Heart right ventricle (tissue), 16 donors: ENCODE measurements around the gene MESD. TPM values are rescaled to one million over a fixed set of nuclear protein-coding genes. Genes with fewer than 3 reads are reported as not detected.

Source experiments
- ATAC-seq, 8 donors: fragments of 200-7000 bp; cut with Tn5 transposase; one replicate each; pipeline ENCODE4 v1.9.1; 2020; ENCODE audit warnings: mild to moderate bottlenecking in 8 of 8, moderate library complexity in 8 of 8, moderate number of reproducible peaks in 1 of 8
- DNase-seq, 2 donors: peaks; one replicate each; pipeline ENCODE4 v3.0.0-alpha.2; 2020
- H3K27ac ChIP-seq, 10 donors: fragments of 200-600 bp; sonication (generic) in 2 of 10; one replicate each; pipeline versions ENCODE4 v1.5.0 to v1.8.0; 2020 to 2022; ENCODE audit warnings: mild to moderate bottlenecking in 3 of 10
- H3K27me3 ChIP-seq, 7 donors: fragments of 200-600 bp; one replicate each; pipeline ENCODE4 v1.8.0; 2021 to 2022; ENCODE audit warnings: mild to moderate bottlenecking in 2 of 7
- H3K36me3 ChIP-seq, 9 donors: fragments of 200-600 bp; sonication (generic) in 1 of 9; one replicate each; pipeline versions ENCODE4 v1.5.0 to v1.8.0; 2020 to 2022; ENCODE audit warnings: mild to moderate bottlenecking in 2 of 9
- H3K4me1 ChIP-seq, 9 donors: fragments of 200-600 bp; sonication (generic) in 1 of 9; one replicate each; pipeline versions ENCODE4 v1.5.0 to v1.8.0; 2020 to 2022; ENCODE audit warnings: mild to moderate bottlenecking in 4 of 9
- H3K4me3 ChIP-seq, 10 donors: fragments of 200-600 bp; sonication (generic) in 2 of 10; one replicate each; pipeline versions ENCODE4 v1.5.0 to v1.8.0; 2020 to 2022; ENCODE audit warnings: mild to moderate bottlenecking in 7 of 10, moderate library complexity in 2 of 10
- H3K9me3 ChIP-seq, 11 donors: fragments of 200-600 bp in 10 of 11; sonication (generic) in 2 of 11; one replicate each; pipeline versions ENCODE4 v1.5.0 to v1.8.0; 2013 to 2022; ENCODE audit warnings: mild to moderate bottlenecking in 2 of 11, control low read depth in 1 of 11, moderate library complexity in 1 of 11
- CTCF ChIP-seq, 9 donors: fragments of 200-600 bp; sonication (generic) in 2 of 9; IDR thresholded peaks; one replicate each; pipeline versions ENCODE4 v1.5.0 to v1.8.0; 2021 to 2022; ENCODE audit warnings: antibody characterized with exemption in 9 of 9, mild to moderate bottlenecking in 5 of 9, moderate library complexity in 1 of 9
- WGBS, 2 donors: extraction: QIAGEN DNeasy Blood & Tissue Kit; methylation state at CpG; one replicate each; pipeline ENCODE4 v1.1.7; 2013; ENCODE audit warnings: inconsistent platforms in 1 of 2; 5-methylcytosine and 5-hydroxymethylcytosine counted together
- intact Hi-C, 10 donors: fragments of 100-400 bp; cut with DNase I; formaldehyde crosslinking; loops; one replicate each; pipeline versions ENCODE4 v1.11.1 to v1.14.2; 2022
- polyA plus RNA-seq, 2 donors: library from polyadenylated mRNA; stranded (reverse); fragments of 200-250 nt; gene quantifications; one replicate each; pipeline ENCODE4 v1.2.3, GENCODE V29; 2013
- total RNA-seq, 10 donors: library from RNA; stranded (reverse); fragmentation: NEBNext Ultra II Directional in 3 of 10; extraction: Animal tissue kit (Norgen Biotek cat#: 25700) in 3 of 10; gene quantifications; one replicate each; pipeline versions ENCODE4 v1.2.1 to v1.2.4, GENCODE V29; 2021 to 2023
- donor health status: Arrhythmogenic right ventricular cardiomyopathy.
- donor health status: ischemic (EF 13 %, LVEDD 7.1; RV severe dilation, severe dysfunction).
- donor health status: healthy with polysubstance abuse.
- donor health status: DM: no; HTN: yes; CAD: no.
- donor health status: DM: no; HTN: no; CAD: no.
- donor health status: ischemic (EF 25% LVEDD 6.9; RV normal size, moderate dysfunction).
- donor health status: ischemic (EF 25% LVEDD 5.7; RV mildly dilated, moderate dysfunction).
- donor health status: healthy.
- donor health status: DM: yes; HTN: yes; CAD: no.
- donor health status: Ischemic cardiomyopathy.
- donor health status: ischemic (EF 35%, LVEDD 5.7; RV mildly dilated, moderate dysfunction).
- donor health status: nonischemic (EF 11% LVEDD 7.7; RV severe dilation, severe dysfunction).
- donor health status: DM: yes; HTN: yes; CAD: no.
- donor health status: PGD.
- donor health status: ischemic (EF 29% LVEDD 5.4; RV normal size, mild dysfunction).
- donor health status: nonischemic (EF 23%, LVEDD 6.1; RV moderate dilation, normal function).

MESD gene
- total and polyA plus RNA-seq, 12 donors = 11.1 to 17.6 (median 14.7) TPM

GRCh38 chr15:81008312-81008711, 18.7 kb upstream of the MESD start:
- no peak for TF ChIP-seq CTCF (IDR thresholded peaks at IDR 0.05)
- Histone ChIP-seq H3K4me1 (peaks cover 0 to 93% (median 41%) of the 10 kb centered on the region in 9 donors), H3K4me3 (no peak overlapping the region), H3K9me3 (no peaks in the 10 kb centered on the region), H3K27me3 (no peaks in the 10 kb centered on the region), H3K36me3 (peaks cover 0 to 24% (median 0%) of the 10 kb centered on the region in 9 donors), H3K27ac (no peak overlapping the region)
- intact Hi-C loops = loop anchor here in 3 of 10 donors (10.0 kb wide), 2 partner anchors 86 to 96 kb away; no protein-coding TSS in a partner anchor
- 94 to 96% methylated on average over 2 of the region's 2 CpGs for WGBS, 2 donors
- ATAC-seq (no peak), DNase-seq (no peak)

GRCh38 chr15:81007428-81008064, 17.9 kb upstream of the MESD start:
- ATAC-seq = no peak
- 78 to 83% methylated on average over 6 of the region's 6 CpGs for WGBS, 2 donors

GRCh38 chr15:81006124-81006523, 16.5 kb upstream of the MESD start:
- H3K4me1 ChIP-seq = peaks cover 3 to 86% (median 45%) of the 10 kb centered on the region in 9 donors
- peak overlapping the region in 2 of 10 donors; percentile 0 to 100 for H3K27ac ChIP-seq
- no peaks in the 10 kb centered on the region for H3K27me3 ChIP-seq
- ATAC-seq (no peak), DNase-seq (no peak)
- no peak for TF ChIP-seq CTCF (IDR thresholded peaks at IDR 0.05)
- WGBS, 2 donors = 96 to 100% methylated on average over 1 of the region's 1 CpG
- no peak overlapping the region for H3K4me3 ChIP-seq
- no peaks in the 10 kb centered on the region for H3K9me3 ChIP-seq
- intact Hi-C loops = loop anchor here in 3 of 10 donors (10.0 kb wide), 2 partner anchors 89 to 99 kb away; no protein-coding TSS in a partner anchor
- H3K36me3 ChIP-seq = peaks cover 0 to 35% (median 0%) of the 10 kb centered on the region in 9 donors

More at GRCh38 chr15:81007428-81008064, 17.9 kb upstream of the MESD start:
- Histone ChIP-seq H3K9me3 (no peaks in the 10 kb centered on the region), H3K27me3 (no peaks in the 10 kb centered on the region), H3K4me3 (no peak overlapping the region), H3K4me1 (peaks cover 3 to 96% (median 41%) of the 10 kb centered on the region in 9 donors), H3K27ac (no peak overlapping the region), H3K36me3 (peaks cover 0 to 32% (median 0%) of the 10 kb centered on the region in 9 donors)
- no peak for TF ChIP-seq CTCF (IDR thresholded peaks at IDR 0.05)
- intact Hi-C loops = loop anchor here in 3 of 10 donors (10.0 kb wide), 2 partner anchors 87 to 97 kb away; no protein-coding TSS in a partner anchor
- DNase-seq = no peak

GRCh38 chr15:81003097-81003350, 13.4 kb upstream of the MESD start:
- Histone ChIP-seq H3K4me1 (peaks cover 3 to 79% (median 57%) of the 10 kb centered on the region in 9 donors), H3K27me3 (no peaks in the 10 kb centered on the region), H3K9me3 (no peaks in the 10 kb centered on the region), H3K27ac (peak overlapping the region; percentile 93 to 100 (median 99)), H3K4me3 (peak overlapping the region in 9 of 10 donors; percentile 76 to 98 (median 88)), H3K36me3 (peaks cover 0 to 35% (median 0%) of the 10 kb centered on the region in 9 donors)
- TF ChIP-seq CTCF (IDR thresholded peaks at IDR 0.05) = no peak
- DNase-seq = peak in 1 of 2 donors; percentile 31
- WGBS, 2 donors = 63 to 70% methylated on average over 19 of the region's 19 CpGs
- peak in 2 of 8 donors; percentile 1 to 13 for ATAC-seq
- intact Hi-C loops = loop anchor here in 7 of 10 donors (2.0 to 10.0 kb wide), 4 partner anchors 92 to 102 kb away; no protein-coding TSS in a partner anchor
